ENCODE measurements around the gene ENTHD1. TPM values are rescaled to one million over a fixed set of nuclear protein-coding genes. Genes with fewer than 3 reads are reported as not detected.
"Not testable (repeated sequence)": the region's sequence is repeated elsewhere in the genome, so short reads cannot be mapped to it uniquely, and the experiment has no call there.

Gene ENTHD1
- total RNA-seq, 2 experiments from 2014 or later: 0.07 to 0.21 TPM

GRCh38 chr22:39907605-39908097, 14.1 kb upstream of the ENTHD1 start:
- peak overlapping the region; percentile 89 for H3K27ac Mint-ChIP-seq
- peaks cover 69% of the 10 kb centered on the region for H3K36me3 Mint-ChIP-seq (ENCODE audit: low read depth)
- ChIA-PET POLR2A (no interaction called here), CTCF (interaction anchor here (1.3 to 2.5 kb wide), 4 partner anchors 13 to 26 kb away, joined by 3 to 7 read pairs (median 4); no protein-coding TSS in a partner anchor)
- peak overlapping the region; percentile 99 for H3K4me3 Mint-ChIP-seq
- no peaks in the 10 kb centered on the region for H3K27me3 Mint-ChIP-seq
- H3K9me3 Mint-ChIP-seq: peaks cover 3% of the 10 kb centered on the region
- peak; percentile 39 for DNase-seq
- H3K4me1 Mint-ChIP-seq: peaks cover 74% of the 10 kb centered on the region

- ChIA-PET CTCF (interaction anchor here (2.5 kb wide), 1 partner anchor 19 kb away, joined by 7 read pairs; no protein-coding TSS in a partner anchor), POLR2A (no interaction called here)
- Mint-ChIP-seq H3K4me1 (peaks cover 68% of the 10 kb centered on the region), H3K27me3 (no peaks in the 10 kb centered on the region), H3K4me3 (peak overlapping the region; percentile 99), H3K9me3 (peaks cover 3% of the 10 kb centered on the region), H3K27ac (peak overlapping the region; percentile 89), H3K36me3 (ENCODE audit: low read depth) (peaks cover 68% of the 10 kb centered on the region)
- no peak for DNase-seq
Measured at GRCh38 chr22:39907047-39907446, 13.5 kb upstream of the ENTHD1 start.

- H3K27me3 Mint-ChIP-seq: no peaks in the 10 kb centered on the region
- H3K4me1 Mint-ChIP-seq: peaks cover 60% of the 10 kb centered on the region
- ChIA-PET CTCF (interaction anchor here (1.0 kb wide), 1 partner anchor 12 kb away, joined by 3 read pairs; no protein-coding TSS in a partner anchor), POLR2A (interaction anchor here (1.1 kb wide), 1 partner anchor 14 kb away, joined by 3 read pairs; no protein-coding TSS in a partner anchor)
- no peak for DNase-seq
- peak overlapping the region; percentile 99 for H3K4me3 Mint-ChIP-seq
- peaks cover 67% of the 10 kb centered on the region for H3K36me3 Mint-ChIP-seq (ENCODE audit: low read depth)
- peak overlapping the region; percentile 89 for H3K27ac Mint-ChIP-seq
- H3K9me3 Mint-ChIP-seq: peaks cover 3% of the 10 kb centered on the region
Measured at GRCh38 chr22:39906207-39906606, 12.6 kb upstream of the ENTHD1 start.

- H3K4me3 Mint-ChIP-seq: peak overlapping the region; percentile 99
- no peak for DNase-seq
- CTCF ChIA-PET: interaction anchor here (1.0 to 1.4 kb wide), 2 partner anchors 13 to 50 kb away, joined by 3 read pairs; no protein-coding TSS in a partner anchor
- peaks cover 3% of the 10 kb centered on the region for H3K9me3 Mint-ChIP-seq
- POLR2A ChIA-PET: interaction anchor here (1.1 kb wide), 1 partner anchor 15 kb away, joined by 3 read pairs; no protein-coding TSS in a partner anchor
- H3K36me3 Mint-ChIP-seq (ENCODE audit: low read depth): peaks cover 64% of the 10 kb centered on the region
- H3K27ac Mint-ChIP-seq: peak overlapping the region; percentile 89
- no peaks in the 10 kb centered on the region for H3K27me3 Mint-ChIP-seq
- H3K4me1 Mint-ChIP-seq: peaks cover 54% of the 10 kb centered on the region
Measured at GRCh38 chr22:39905687-39906086, 12.1 kb upstream of the ENTHD1 start.

- H3K4me3 Mint-ChIP-seq: peak overlapping the region; percentile 99
- CTCF ChIA-PET: interaction anchor here (1.0 to 1.4 kb wide), 2 partner anchors 27 to 51 kb away, joined by 3 to 4 read pairs; no protein-coding TSS in a partner anchor
- POLR2A ChIA-PET: no interaction called here
- H3K4me1 Mint-ChIP-seq: peaks cover 51% of the 10 kb centered on the region
- peaks cover under 1% of the 10 kb centered on the region for H3K9me3 Mint-ChIP-seq
- no peak for DNase-seq
- H3K27me3 Mint-ChIP-seq: no peaks in the 10 kb centered on the region
- H3K36me3 Mint-ChIP-seq (ENCODE audit: low read depth): peaks cover 58% of the 10 kb centered on the region
- H3K27ac Mint-ChIP-seq: peak overlapping the region; percentile 89
Measured at GRCh38 chr22:39904862-39905261, 11.3 kb upstream of the ENTHD1 start.

GRCh38 chr22:39904024-39904423, 10.5 kb upstream of the ENTHD1 start:
- Mint-ChIP-seq H3K36me3 (ENCODE audit: low read depth) (peaks cover 52% of the 10 kb centered on the region), H3K4me3 (peak overlapping the region; percentile 99), H3K27ac (peak overlapping the region; percentile 89), H3K4me1 (peaks cover 47% of the 10 kb centered on the region)
- not testable (repeated sequence) for DNase-seq, H3K9me3 Mint-ChIP-seq, H3K27me3 Mint-ChIP-seq
- ChIA-PET POLR2A (interaction anchor here (1.9 kb wide), 1 partner anchor 17 kb away, joined by 5 read pairs; no protein-coding TSS in a partner anchor), CTCF (interaction anchor here (0.7 to 1.2 kb wide), 5 partner anchors 13 to 130 kb away, joined by 3 to 6 read pairs (median 4); no protein-coding TSS in a partner anchor)

GRCh38 chr22:39901565-39902146, 8.1 kb upstream of the ENTHD1 start:
- H3K36me3 Mint-ChIP-seq (ENCODE audit: low read depth): peaks cover 45% of the 10 kb centered on the region
- H3K27me3 Mint-ChIP-seq: no peaks in the 10 kb centered on the region
- CTCF ChIA-PET: no interaction called here
- H3K27ac Mint-ChIP-seq: peak overlapping the region; percentile 98
- DNase-seq: no peak
- POLR2A ChIA-PET: no interaction called here
- peaks cover 30% of the 10 kb centered on the region for H3K4me1 Mint-ChIP-seq
- no peaks in the 10 kb centered on the region for H3K9me3 Mint-ChIP-seq
- peak overlapping the region; percentile 99 for H3K4me3 Mint-ChIP-seq

- ChIA-PET CTCF (no interaction called here), POLR2A (no interaction called here)
- Mint-ChIP-seq H3K27me3 (no peaks in the 10 kb centered on the region), H3K27ac (peak within 1 kb of the TSS; percentile 98), H3K4me1 (peaks cover 21% of the 10 kb centered on the region), H3K9me3 (no peaks in the 10 kb centered on the region), H3K36me3 (ENCODE audit: low read depth) (peaks cover 38% of the 10 kb centered on the region), H3K4me3 (peak within 1 kb of the TSS; percentile 99)
- peak; percentile 89 for DNase-seq
Measured at GRCh38 chr22:39900306-39901227, 7.0 kb upstream of the ENTHD1 start, which contains the start of gene GRAP2. TSS of gene GRAP2 (plus strand) at chr22:39901084. CDS start at chr22:39947107, 46,023 bp downstream.

GRCh38 chr22:39898997-39899396, 5.4 kb upstream of the ENTHD1 start:
- no peaks in the 10 kb centered on the region for H3K27me3 Mint-ChIP-seq
- no peak for DNase-seq
- CTCF ChIA-PET: interaction anchor here (0.8 kb wide), 1 partner anchor 11 kb away, joined by 3 read pairs; no protein-coding TSS in a partner anchor
- no peaks in the 10 kb centered on the region for H3K9me3 Mint-ChIP-seq
- H3K36me3 Mint-ChIP-seq (ENCODE audit: low read depth): peaks cover 24% of the 10 kb centered on the region
- POLR2A ChIA-PET: interaction anchor here (1.0 kb wide), 1 partner anchor 18 kb away, joined by 3 read pairs; no protein-coding TSS in a partner anchor
- H3K4me1 Mint-ChIP-seq: peaks cover 14% of the 10 kb centered on the region
- peak overlapping the region; percentile 47 for H3K27ac Mint-ChIP-seq
- H3K4me3 Mint-ChIP-seq: peak overlapping the region; percentile 20

GRCh38 chr22:39897841-39898240, 4.3 kb upstream of the ENTHD1 start:
- ChIA-PET CTCF (interaction anchor here (2.9 kb wide), 1 partner anchor 12 kb away, joined by 16 read pairs; no protein-coding TSS in a partner anchor), POLR2A (no interaction called here)
- H3K9me3 Mint-ChIP-seq: no peaks in the 10 kb centered on the region
- no peak for DNase-seq
- H3K36me3 Mint-ChIP-seq (ENCODE audit: low read depth): peaks cover 18% of the 10 kb centered on the region
- no peak overlapping the region for H3K4me3 Mint-ChIP-seq
- no peak overlapping the region for H3K27ac Mint-ChIP-seq
- no peaks in the 10 kb centered on the region for H3K27me3 Mint-ChIP-seq
- peaks cover 18% of the 10 kb centered on the region for H3K4me1 Mint-ChIP-seq

GRCh38 chr22:39896313-39896996, 2.9 kb upstream of the ENTHD1 start:
- H3K9me3 Mint-ChIP-seq: no peaks in the 10 kb centered on the region
- POLR2A ChIA-PET: no interaction called here
- CTCF ChIA-PET: interaction anchor here (1.8 to 2.9 kb wide), 2 partner anchors 11 to 36 kb away, joined by 5 to 16 read pairs; no protein-coding TSS in a partner anchor
- no peak for DNase-seq
- peaks cover 8% of the 10 kb centered on the region for H3K36me3 Mint-ChIP-seq (ENCODE audit: low read depth)
- H3K27me3 Mint-ChIP-seq: no peaks in the 10 kb centered on the region
- no peak overlapping the region for H3K27ac Mint-ChIP-seq
- no peak overlapping the region for H3K4me3 Mint-ChIP-seq
- peaks cover 28% of the 10 kb centered on the region for H3K4me1 Mint-ChIP-seq

- POLR2A ChIA-PET: no interaction called here
- peaks cover 6% of the 10 kb centered on the region for H3K36me3 Mint-ChIP-seq (ENCODE audit: low read depth)
- no peak overlapping the region for H3K27ac Mint-ChIP-seq
- H3K9me3 Mint-ChIP-seq: no peaks in the 10 kb centered on the region
- CTCF ChIA-PET: interaction anchor here (1.8 to 2.9 kb wide), 2 partner anchors 10 to 37 kb away, joined by 5 to 16 read pairs; no protein-coding TSS in a partner anchor
- no peak overlapping the region for H3K4me3 Mint-ChIP-seq
- no peak for DNase-seq
- no peaks in the 10 kb centered on the region for H3K27me3 Mint-ChIP-seq
- peaks cover 28% of the 10 kb centered on the region for H3K4me1 Mint-ChIP-seq
Measured at GRCh38 chr22:39895682-39896081, 2.1 kb upstream of the ENTHD1 start.

Measured in activated CD4-positive, alpha-beta T cell treated with anti-CD3 and anti-CD28 coated beads, Interleukin-2, amount 10 ng/mL, durations not matched to agents 7 days and 5 days (primary cell).